MG63 (cell line): Measurements from ENCODE around the gene ACMSD. TPM values are rescaled to one million over a fixed set of nuclear protein-coding genes. Genes with fewer than 3 reads are reported as not detected.
"Not testable (repeated sequence)": the region's sequence is repeated elsewhere in the genome, so short reads cannot be mapped to it uniquely, and the experiment has no call there.

ENCODE experiments used
- DNase-seq: peaks from one replicate; pipeline ENCODE4 v3.0.0-alpha.2; 2020
- H3K27me3 ChIP-seq: fragments of 250-450 bp; sonication (Bioruptor Pico); 2 replicates; pipeline ENCODE4 v1.5.1; 2020; ENCODE audit warnings: mild to moderate bottlenecking, moderate library complexity
- H3K36me3 ChIP-seq: fragments of 250-450 bp; sonication (Bioruptor Pico); 2 replicates; pipeline ENCODE4 v1.5.1; 2020; ENCODE audit warnings: mild to moderate bottlenecking, moderate library complexity
- H3K4me3 ChIP-seq: fragments of 250-450 bp; sonication (Bioruptor Pico); 2 replicates; pipeline ENCODE4 v1.5.1; 2020; ENCODE audit warnings: mild to moderate bottlenecking, moderate library complexity
- H3K9me3 ChIP-seq: fragments of 250-450 bp; sonication (Bioruptor Pico); 2 replicates; pipeline ENCODE4 v1.5.1; 2020; ENCODE audit warnings: mild to moderate bottlenecking, moderate library complexity
- total RNA-seq: library from RNA; depleted of rRNA; stranded (reverse); fragments of >200 nt; shearing (Covaris generic); gene quantifications from 2 replicates; pipeline ENCODE4 v1.2.3, GENCODE V29; 2014; ENCODE audit warnings: low replicate concordance

ACMSD gene
- total RNA-seq, 1 experiment from 2014 or later: not detected

GRCh38 chr2:134875309-134875708 lies 36.9 kb downstream of the ACMSD start:
- no peaks in the 10 kb centered on the region for H3K27me3 ChIP-seq
- no peak overlapping the region for H3K4me3 ChIP-seq
- H3K36me3 ChIP-seq: no peaks in the 10 kb centered on the region
- no peak for DNase-seq
- no peaks in the 10 kb centered on the region for H3K9me3 ChIP-seq

- no peaks in the 10 kb centered on the region for H3K36me3 ChIP-seq
- H3K9me3 ChIP-seq: no peaks in the 10 kb centered on the region
- no peak for DNase-seq
- H3K4me3 ChIP-seq: no peak overlapping the region
- H3K27me3 ChIP-seq: no peaks in the 10 kb centered on the region
These were observed 44.4 kb downstream of the ACMSD start for GRCh38 chr2:134882773-134883172.

- H3K9me3 ChIP-seq: no peaks in the 10 kb centered on the region
- no peak for DNase-seq
- no peaks in the 10 kb centered on the region for H3K36me3 ChIP-seq
- H3K27me3 ChIP-seq: no peaks in the 10 kb centered on the region
- H3K4me3 ChIP-seq: no peak overlapping the region
These were observed 45.3 kb downstream of the ACMSD start for GRCh38 chr2:134883552-134884293.

DNA sequence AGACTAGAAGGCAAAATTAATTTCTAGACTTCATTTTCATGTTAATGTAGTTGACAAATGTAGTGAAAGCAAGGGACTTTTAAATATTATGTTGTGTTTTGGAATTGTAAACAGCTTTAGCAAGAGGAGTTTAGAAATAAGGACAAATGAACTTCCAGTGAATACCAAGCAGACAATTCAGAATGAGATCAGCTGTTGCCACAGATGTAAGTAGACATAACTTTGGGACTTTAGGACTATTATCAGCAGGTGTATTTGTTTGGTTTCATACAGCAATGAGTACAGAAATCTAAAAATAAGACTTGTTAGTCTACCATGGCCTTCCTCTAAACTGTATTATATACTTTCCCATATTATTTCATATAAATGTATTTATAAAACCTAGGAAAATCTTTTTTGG lies 46.0 kb downstream of the ACMSD start:
- Histone ChIP-seq H3K36me3 (no peaks in the 10 kb centered on the region), H3K27me3 (no peaks in the 10 kb centered on the region), H3K9me3 (no peaks in the 10 kb centered on the region), H3K4me3 (no peak overlapping the region)
- DNase-seq: no peak

GRCh38 chr2:134892282-134893035 lies 54.0 kb downstream of the ACMSD start:
- no peak overlapping the region for H3K4me3 ChIP-seq
- H3K27me3 ChIP-seq: no peaks in the 10 kb centered on the region
- no peak for DNase-seq
- no peaks in the 10 kb centered on the region for H3K36me3 ChIP-seq
- H3K9me3 ChIP-seq: no peaks in the 10 kb centered on the region

DNA sequence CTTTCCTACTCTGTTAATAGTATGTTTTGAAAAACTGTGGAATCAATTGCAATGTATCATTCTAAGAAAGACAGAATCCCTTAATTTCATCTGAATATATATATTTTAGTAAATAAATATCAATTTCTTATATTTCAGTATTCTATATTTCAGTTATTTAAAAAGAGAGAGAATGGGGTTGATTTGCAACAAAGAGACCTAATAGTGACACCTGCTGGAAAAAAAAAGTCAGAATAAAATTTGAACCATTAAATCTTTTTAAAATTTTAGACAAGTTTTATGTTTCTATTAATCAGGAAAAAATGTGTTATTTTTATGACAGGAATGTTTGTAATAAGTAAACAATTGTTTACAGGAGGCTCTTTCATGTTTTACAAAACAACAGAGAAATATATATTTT lies 59.5 kb downstream of the ACMSD start:
- Histone ChIP-seq H3K27me3 (no peaks in the 10 kb centered on the region), H3K4me3 (no peak overlapping the region), H3K36me3 (no peaks in the 10 kb centered on the region), H3K9me3 (no peaks in the 10 kb centered on the region)
- DNase-seq: no peak

- Histone ChIP-seq H3K36me3 (no peaks in the 10 kb centered on the region), H3K4me3 (no peak overlapping the region), H3K27me3 (no peaks in the 10 kb centered on the region), H3K9me3 (no peaks in the 10 kb centered on the region)
- no peak for DNase-seq
These were observed 60.8 kb downstream of the ACMSD start for GRCh38 chr2:134899204-134899603.

- no peaks in the 10 kb centered on the region for H3K27me3 ChIP-seq
- H3K9me3 ChIP-seq: no peaks in the 10 kb centered on the region
- DNase-seq: peak; percentile 9
These were observed 61.7 kb downstream of the ACMSD start for GRCh38 chr2:134900151-134900550.

DNA sequence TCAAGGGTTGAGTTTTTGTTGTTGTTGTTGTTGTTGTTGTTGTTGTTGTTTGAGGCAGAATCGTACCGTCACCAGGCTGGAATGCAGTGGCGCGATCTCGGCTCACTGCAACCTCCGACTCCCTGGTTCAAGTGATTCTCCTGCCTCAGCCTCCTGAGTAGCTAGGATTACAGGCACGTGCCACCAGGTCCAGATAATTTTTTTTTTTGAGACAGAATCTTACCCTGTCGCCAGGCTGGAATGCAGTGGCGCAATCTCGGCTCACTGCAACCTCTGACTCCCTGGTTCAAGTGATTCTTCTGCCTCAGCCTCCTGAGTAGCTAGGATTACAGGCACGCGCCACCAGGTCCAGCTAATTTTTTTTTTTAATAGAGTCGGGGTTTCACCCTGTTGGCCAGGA lies 65.3 kb downstream of the ACMSD start:
- H3K27me3 ChIP-seq, H3K4me3 ChIP-seq, H3K36me3 ChIP-seq, H3K9me3 ChIP-seq: not testable (repeated sequence)
- peak; percentile 19 for DNase-seq

More at GRCh38 chr2:134900151-134900550, 61.7 kb downstream of the ACMSD start:
- Histone ChIP-seq H3K4me3 (no peak overlapping the region), H3K36me3 (no peaks in the 10 kb centered on the region)

DNA sequence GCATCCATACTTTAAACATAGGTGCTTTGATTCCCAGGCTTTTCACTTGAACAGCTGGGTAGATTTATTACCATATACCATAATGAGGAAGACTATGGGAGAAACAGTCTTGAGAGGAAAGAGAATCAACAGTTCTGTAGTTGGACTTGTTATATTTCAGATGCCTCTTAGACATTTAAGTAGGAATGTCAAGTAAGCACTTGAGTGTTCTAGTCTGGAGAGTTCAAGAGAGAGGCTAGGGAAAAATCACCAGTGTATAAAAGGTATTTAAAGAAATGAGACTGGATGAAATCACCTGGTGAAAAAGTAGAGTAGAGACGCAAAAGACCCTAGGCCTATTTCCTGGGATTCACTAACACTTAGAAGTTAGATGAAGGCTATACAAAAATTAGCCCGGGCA lies 66.8 kb downstream of the ACMSD start:
- DNase-seq: no peak
- H3K9me3 ChIP-seq: peaks cover 2% of the 10 kb centered on the region; the same call in 1 of the 2 replicates
- no peaks in the 10 kb centered on the region for H3K36me3 ChIP-seq
- no peaks in the 10 kb centered on the region for H3K27me3 ChIP-seq
- no peak overlapping the region for H3K4me3 ChIP-seq

- Histone ChIP-seq H3K9me3 (peaks cover 2% of the 10 kb centered on the region; the same call in 1 of the 2 replicates), H3K36me3 (no peaks in the 10 kb centered on the region), H3K27me3 (no peaks in the 10 kb centered on the region), H3K4me3 (no peak overlapping the region)
- DNase-seq: no peak
These were observed 68.3 kb downstream of the ACMSD start for GRCh38 chr2:134906726-134907125.

GRCh38 chr2:134907441-134908116 lies 69.2 kb downstream of the ACMSD start:
- not testable (repeated sequence) for H3K27me3 ChIP-seq, DNase-seq

GRCh38 chr2:134910763-134911399 lies 72.5 kb downstream of the ACMSD start:
- no peak for DNase-seq
- peaks cover 2% of the 10 kb centered on the region; the same call in 1 of the 2 replicates for H3K9me3 ChIP-seq
- no peaks in the 10 kb centered on the region for H3K27me3 ChIP-seq
- H3K36me3 ChIP-seq: no peaks in the 10 kb centered on the region
- no peak overlapping the region for H3K4me3 ChIP-seq

More at GRCh38 chr2:134907441-134908116, 69.2 kb downstream of the ACMSD start:
- H3K36me3 ChIP-seq, H3K4me3 ChIP-seq, H3K9me3 ChIP-seq: not testable (repeated sequence)

DNA sequence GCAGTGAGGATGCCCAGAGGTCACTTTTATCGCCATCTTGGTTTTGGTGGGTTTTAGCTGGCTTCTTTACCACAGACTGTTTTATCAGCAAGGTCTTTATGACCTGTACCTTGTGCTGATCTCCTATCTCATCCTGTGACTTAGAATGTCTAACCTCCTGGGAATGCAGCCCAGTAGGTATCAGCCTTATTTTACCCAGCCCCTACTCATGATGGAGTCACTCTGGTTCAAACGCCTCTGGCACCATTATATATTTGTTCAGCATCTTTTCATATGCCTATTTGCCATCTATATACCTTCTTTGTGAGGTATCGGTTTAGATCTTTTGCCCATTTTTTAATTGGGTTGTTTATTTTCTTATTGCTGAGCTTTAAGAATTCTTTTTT lies 73.0 kb downstream of the ACMSD start:
- Histone ChIP-seq H3K36me3 (no peaks in the 10 kb centered on the region), H3K9me3 (peaks cover 2% of the 10 kb centered on the region; the same call in 1 of the 2 replicates), H3K4me3 (no peak overlapping the region), H3K27me3 (no peaks in the 10 kb centered on the region)
- DNase-seq: no peak

- no peak for DNase-seq
- H3K36me3 ChIP-seq: no peaks in the 10 kb centered on the region
- H3K27me3 ChIP-seq: no peaks in the 10 kb centered on the region
- H3K4me3 ChIP-seq: no peak overlapping the region
- peaks cover 2% of the 10 kb centered on the region; the same call in 1 of the 2 replicates for H3K9me3 ChIP-seq
These were observed 73.9 kb downstream of the ACMSD start for GRCh38 chr2:134912361-134912760.

GRCh38 chr2:134917360-134917865 lies 79.0 kb downstream of the ACMSD start:
- Histone ChIP-seq H3K36me3 (peaks cover 17% of the 10 kb centered on the region), H3K9me3 (no peaks in the 10 kb centered on the region; the same call in 1 of the 2 replicates), H3K27me3 (no peaks in the 10 kb centered on the region), H3K4me3 (peak overlapping the region; percentile 92)
- DNase-seq: no peak
